Right atrium auricular region (tissue), 2 donors: ENCODE results near the gene SPATA3. TPM values are rescaled to one million over a fixed set of nuclear protein-coding genes. Genes with fewer than 3 reads are reported as not detected.

Experiments used
- DNase-seq: peaks from one replicate; pipeline ENCODE4 v3.0.0-alpha.2; 2019; ENCODE audit warnings: low spot score
- H3K27ac ChIP-seq, 2 donors: fragments of 200-600 bp; sonication (generic); 1 replicate in 1 of 2; 2 replicates in 1 of 2; pipeline ENCODE4 v1.5.1; 2016 to 2019
- H3K27me3 ChIP-seq, 2 donors: fragments of 200-600 bp; sonication (generic); one replicate each; pipeline versions ENCODE4 v1.5.1 to v1.6.0; 2017 to 2019
- H3K36me3 ChIP-seq: fragments of 200-600 bp; sonication (generic); one replicate; pipeline ENCODE4 v1.5.1; 2016
- H3K4me1 ChIP-seq, 2 donors: fragments of 200-600 bp; sonication (generic); one replicate each; pipeline versions ENCODE4 v1.5.1 to v1.6.0; 2017 to 2019
- H3K4me3 ChIP-seq, 2 donors: fragments of 200-600 bp; sonication (generic); 1 replicate in 1 of 2; 2 replicates in 1 of 2; pipeline ENCODE4 v1.5.1; 2017 to 2019; ENCODE audit warnings: mild to moderate bottlenecking in 1 of 2, moderate library complexity in 1 of 2
- H3K9me3 ChIP-seq, 2 donors: fragments of 200-600 bp; sonication (generic); one replicate each; pipeline ENCODE4 v1.5.1; 2019
- CTCF ChIP-seq, 2 donors: fragments of 200-600 bp; sonication (generic); IDR thresholded peaks; one replicate each; pipeline ENCODE4 v1.5.1; 2019; ENCODE audit warnings: antibody characterized with exemption in 2 of 2
- total RNA-seq, 2 donors: library from RNA; depleted of rRNA; stranded (reverse); fragments of >200 nt; gene quantifications; one replicate each; pipeline ENCODE4 v1.1.0, GENCODE V29; 2016

Gene SPATA3
- total RNA-seq, 2 donors from 2014 or later: not detected

DNA sequence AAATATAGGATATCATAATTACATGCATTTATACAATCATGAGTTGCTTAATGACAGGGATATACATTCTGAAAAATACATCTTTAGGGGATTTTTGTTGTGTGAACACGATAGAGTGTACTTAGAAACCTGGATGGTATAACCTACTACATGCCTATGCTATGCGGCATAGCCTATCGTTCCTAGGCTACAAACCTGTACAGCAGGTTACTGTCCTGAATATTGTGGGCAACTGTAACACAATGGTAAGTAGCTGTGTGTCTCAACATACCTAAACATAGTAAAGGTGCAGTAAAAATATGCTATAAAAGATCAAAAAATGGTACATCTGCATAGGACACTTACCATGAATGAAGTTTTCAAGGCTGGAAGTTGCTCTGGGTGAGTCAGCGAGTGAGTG, 47.9 kb downstream of the SPATA3 start:
- H3K27ac ChIP-seq: no peak overlapping the region
- H3K27me3 ChIP-seq: no peaks in the 10 kb centered on the region
- H3K9me3 ChIP-seq: no peaks in the 10 kb centered on the region
- no peak for TF ChIP-seq CTCF (IDR thresholded peaks at IDR 0.05)
- no peak for DNase-seq
- no peaks in the 10 kb centered on the region for H3K4me1 ChIP-seq
- no peaks in the 10 kb centered on the region for H3K36me3 ChIP-seq
- H3K4me3 ChIP-seq: no peak overlapping the region

DNA sequence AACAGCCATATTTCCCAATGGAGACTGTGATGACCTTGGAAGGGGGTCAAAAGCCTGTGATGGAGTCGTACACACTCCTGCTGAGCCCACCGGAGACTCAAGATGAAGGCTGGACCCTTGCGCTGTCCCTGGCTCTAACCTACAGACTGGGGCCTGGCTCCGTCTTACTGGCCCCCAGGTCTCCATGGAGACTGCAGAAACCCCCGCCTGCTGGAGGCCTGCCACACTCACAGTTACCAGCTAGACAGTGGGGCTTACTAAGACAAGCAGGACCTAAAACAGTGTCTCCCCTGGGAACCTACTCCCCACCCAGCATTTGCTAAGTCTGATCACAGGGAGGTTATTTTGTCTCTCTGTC, 51.0 kb downstream of the SPATA3 start:
- H3K9me3 ChIP-seq: no peaks in the 10 kb centered on the region
- no peaks in the 10 kb centered on the region for H3K4me1 ChIP-seq
- no peak overlapping the region for H3K27ac ChIP-seq
- H3K27me3 ChIP-seq: no peaks in the 10 kb centered on the region
- no peak for TF ChIP-seq CTCF (IDR thresholded peaks at IDR 0.05)
- no peaks in the 10 kb centered on the region for H3K36me3 ChIP-seq
- no peak for DNase-seq
- no peak overlapping the region for H3K4me3 ChIP-seq

GRCh38 chr2:231047274-231047922, 51.5 kb downstream of the SPATA3 start:
- Histone ChIP-seq H3K27ac (no peak overlapping the region), H3K4me1 (peaks cover 0 to 3% of the 10 kb centered on the region in 2 donors), H3K27me3 (no peaks in the 10 kb centered on the region), H3K36me3 (no peaks in the 10 kb centered on the region), H3K4me3 (no peak overlapping the region), H3K9me3 (no peaks in the 10 kb centered on the region)
- TF ChIP-seq CTCF (IDR thresholded peaks at IDR 0.05): no peak
- DNase-seq: no peak

DNA sequence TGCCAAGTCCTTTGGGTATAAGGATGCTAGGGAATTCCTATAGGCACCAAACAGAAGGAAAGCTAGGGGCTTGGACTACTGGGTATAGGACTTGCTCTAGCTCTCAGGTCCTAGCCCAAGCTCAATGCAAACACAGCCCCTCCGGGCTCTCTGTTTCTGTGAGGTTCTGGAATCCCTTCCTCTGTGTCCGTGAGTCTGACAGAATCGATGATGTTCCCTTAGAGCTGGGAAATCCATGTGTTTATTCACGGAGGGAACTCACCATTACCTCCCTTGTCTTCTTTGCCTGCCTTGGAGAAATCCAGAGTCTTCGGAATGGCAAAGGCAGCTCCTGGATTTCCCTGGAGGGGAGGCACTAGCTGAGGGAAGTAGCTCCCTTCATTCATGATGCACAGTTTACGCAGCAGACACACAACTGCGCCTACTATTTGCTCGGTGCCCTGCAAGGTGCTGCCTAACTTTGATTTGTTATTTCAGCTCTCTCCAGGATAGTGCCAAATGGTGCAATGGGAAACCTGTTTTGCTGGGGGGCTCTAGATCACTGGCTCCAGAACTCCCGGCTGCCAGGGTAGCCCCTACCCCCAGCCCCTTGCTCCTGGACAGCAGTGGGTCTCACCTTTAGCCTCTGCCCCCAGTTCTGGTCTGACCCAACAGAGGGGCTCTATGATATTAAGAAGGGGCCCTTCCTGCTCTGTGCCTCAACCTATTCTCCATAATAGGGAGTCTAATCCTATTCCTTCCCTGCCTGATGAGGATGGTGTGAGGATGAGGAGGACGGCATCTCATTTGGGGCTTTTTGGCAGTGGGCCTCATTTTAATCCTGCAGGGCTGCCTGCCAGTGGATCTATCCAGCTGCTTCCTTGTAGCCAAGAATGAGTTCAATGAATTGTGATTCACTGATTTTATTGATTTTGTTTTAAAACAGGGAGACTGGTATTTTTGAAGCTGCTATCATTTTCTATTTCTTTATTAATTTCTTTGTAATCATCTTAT, 52.3 kb downstream of the SPATA3 start:
- no peak overlapping the region for H3K27ac ChIP-seq
- no peak overlapping the region for H3K4me3 ChIP-seq
- peaks cover 0 to 6% of the 10 kb centered on the region in 2 donors for H3K4me1 ChIP-seq
- DNase-seq: no peak
- no peaks in the 10 kb centered on the region for H3K27me3 ChIP-seq
- no peak for TF ChIP-seq CTCF (IDR thresholded peaks at IDR 0.05)
- no peaks in the 10 kb centered on the region for H3K9me3 ChIP-seq
- H3K36me3 ChIP-seq: no peaks in the 10 kb centered on the region

- no peak for TF ChIP-seq CTCF (IDR thresholded peaks at IDR 0.05)
- no peaks in the 10 kb centered on the region for H3K27me3 ChIP-seq
- H3K27ac ChIP-seq: no peak overlapping the region
- no peak overlapping the region for H3K4me3 ChIP-seq
- H3K4me1 ChIP-seq: peaks cover 0 to 6% of the 10 kb centered on the region in 2 donors
- DNase-seq: no peak
- no peaks in the 10 kb centered on the region for H3K36me3 ChIP-seq
- no peaks in the 10 kb centered on the region for H3K9me3 ChIP-seq
Observed at GRCh38 chr2:231049286-231050017, 53.5 kb downstream of the SPATA3 start.
